Measurements from ENCODE around the gene WDR74.
"Not testable (repeated sequence)": the region's sequence is repeated elsewhere in the genome, so short reads cannot be mapped to it uniquely, and the experiment has no call there.

The WDR74 gene

DNA sequence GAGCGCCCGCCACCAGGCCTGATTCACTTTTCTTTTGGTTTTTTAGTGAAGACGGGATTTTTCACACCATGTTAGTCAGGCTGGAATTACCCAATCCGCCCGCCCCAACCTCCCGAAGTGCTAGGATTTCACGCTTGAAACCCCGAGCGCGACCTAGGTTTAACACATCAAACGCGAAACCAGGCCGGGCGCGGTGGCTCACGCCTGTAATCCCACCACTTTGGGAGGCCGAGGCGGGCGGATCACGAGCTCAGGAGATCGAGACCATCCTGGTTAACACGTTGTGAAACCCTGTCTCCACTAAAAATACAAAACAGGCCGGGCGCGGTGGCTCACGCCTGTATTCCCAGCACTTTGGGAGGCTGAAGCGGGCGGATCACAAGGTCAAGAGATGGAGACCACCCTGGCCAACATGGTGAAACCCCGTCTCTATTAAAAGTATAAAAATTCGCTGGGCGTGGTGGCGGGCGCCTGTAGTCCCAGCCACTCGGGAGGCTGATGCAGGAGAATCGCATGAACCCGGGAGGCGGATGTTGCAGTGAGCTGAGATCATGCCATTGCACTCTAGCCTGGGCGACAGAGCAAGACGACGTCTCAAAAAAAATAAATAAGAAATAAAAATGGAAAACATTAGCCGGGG lies 1.5 kb upstream of the WDR74 start:
- DNase-seq, result peak; percentile 23 to 80 (median 60)

DNA sequence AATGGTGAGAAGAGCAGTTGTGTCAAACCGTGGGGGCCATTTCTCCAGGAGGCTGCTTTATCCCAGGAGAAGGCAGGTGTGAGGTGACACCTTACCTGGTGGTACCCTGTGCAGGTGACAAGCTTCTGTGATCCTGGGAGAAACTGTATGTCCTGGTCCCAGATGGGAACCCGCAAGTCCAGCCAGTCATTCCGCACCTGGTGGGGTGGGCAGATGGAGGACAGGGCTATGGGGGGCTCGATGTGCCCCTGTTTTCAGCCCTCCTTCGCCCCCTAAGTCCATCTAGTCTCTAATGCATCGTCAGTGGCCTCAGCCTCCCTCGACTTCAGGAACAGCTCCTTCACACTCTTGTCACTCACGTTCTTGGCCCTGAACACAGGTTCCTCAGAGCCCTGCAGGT lies 4.1 kb downstream of the WDR74 start:
- DNase-seq, result no peak

DNA sequence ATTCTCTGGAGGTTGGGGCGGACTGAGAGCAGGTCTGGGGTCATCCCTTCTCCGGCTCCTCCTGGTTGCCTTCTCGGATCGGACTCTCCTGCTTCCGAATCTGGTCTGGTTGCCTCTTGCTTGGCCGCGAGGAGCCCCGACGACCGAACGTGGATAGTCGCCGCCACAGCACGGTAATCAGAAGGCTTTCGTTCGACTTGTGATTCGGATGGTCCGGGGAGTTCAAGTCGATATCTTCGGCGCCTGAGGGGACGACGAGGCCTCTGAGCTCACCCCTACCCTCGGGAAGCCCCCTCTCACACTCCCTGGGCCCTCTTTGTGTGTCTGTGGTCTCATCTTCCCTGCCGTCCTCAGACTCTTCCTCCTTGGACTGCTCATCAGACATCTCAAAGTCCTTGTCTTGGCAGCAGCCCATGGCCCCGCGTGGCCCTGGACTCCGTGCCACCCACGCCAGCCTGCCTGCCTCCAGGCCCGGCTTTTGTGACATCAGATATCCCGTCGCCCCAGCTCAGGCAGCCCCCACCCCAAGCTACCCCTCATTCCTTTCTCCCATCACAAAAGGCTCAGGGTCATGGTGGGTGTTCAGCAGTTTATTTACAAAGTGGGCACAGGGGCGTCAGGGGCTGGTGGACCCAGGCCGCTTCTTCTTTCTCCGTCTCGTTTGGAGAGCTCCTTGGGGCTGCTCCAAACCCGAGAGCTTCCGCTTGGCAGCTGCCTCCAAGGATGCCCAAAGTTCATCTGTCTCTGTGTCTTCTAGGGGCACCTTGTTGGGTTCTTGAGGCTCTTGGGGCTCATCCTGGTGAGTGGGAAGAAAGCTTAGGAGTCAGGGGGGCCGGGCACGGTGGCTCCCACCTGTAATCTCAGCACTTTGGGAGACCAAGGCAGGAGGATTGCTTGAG lies 6.8 kb downstream of the WDR74 start, which contains the start of gene TEX54:
Gene TEX54 (minus strand): TSS at position 506 of the 899 bp plus-strand sequence.
- no peak for DNase-seq

DNA sequence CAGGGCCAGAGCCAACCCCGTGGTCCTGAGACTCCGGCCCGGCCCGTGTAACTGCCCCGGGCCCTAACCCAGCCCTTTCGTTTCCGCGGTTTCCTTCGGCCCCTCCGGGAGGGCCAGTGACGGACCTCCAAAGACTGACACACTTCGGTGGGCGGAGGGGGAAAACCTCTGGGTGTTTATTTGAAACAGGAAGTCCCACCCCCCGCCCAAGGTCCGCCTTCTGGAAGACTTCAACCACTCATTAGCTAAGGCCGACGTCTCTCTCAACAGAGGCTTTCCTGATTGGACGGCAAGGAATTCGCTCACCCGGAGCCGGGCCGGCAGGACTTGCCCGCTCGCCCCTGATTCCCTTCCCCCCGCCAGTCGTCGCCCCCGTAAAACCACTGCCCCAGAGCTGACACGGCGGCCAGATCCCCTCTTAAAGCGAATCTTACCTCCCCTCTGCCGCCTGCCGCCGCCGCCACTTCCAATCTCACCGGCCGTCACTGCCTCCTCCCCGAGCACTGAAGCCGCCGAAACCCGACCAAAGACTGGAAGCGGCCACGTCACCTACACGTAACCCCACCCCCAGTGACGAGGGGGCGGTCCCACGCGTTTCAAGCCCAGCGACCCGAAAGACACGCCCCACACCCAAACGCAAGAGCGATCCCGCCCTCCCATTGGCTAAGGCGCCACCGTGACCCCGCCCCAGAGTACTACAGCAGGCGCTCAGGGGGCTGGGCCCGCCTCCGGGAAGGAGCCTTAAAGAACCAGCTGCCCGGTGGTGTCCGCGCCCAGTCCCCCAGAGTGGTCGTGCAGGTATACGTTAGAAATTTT lies 7.7 kb downstream of the WDR74 start, which contains the start of gene STX5:
Gene STX5 (minus strand): TSS at position 532 of the 816 bp plus-strand sequence. CDS start 808 bp downstream, outside the sequence.
- DNase-seq, result peak; percentile 99

DNA sequence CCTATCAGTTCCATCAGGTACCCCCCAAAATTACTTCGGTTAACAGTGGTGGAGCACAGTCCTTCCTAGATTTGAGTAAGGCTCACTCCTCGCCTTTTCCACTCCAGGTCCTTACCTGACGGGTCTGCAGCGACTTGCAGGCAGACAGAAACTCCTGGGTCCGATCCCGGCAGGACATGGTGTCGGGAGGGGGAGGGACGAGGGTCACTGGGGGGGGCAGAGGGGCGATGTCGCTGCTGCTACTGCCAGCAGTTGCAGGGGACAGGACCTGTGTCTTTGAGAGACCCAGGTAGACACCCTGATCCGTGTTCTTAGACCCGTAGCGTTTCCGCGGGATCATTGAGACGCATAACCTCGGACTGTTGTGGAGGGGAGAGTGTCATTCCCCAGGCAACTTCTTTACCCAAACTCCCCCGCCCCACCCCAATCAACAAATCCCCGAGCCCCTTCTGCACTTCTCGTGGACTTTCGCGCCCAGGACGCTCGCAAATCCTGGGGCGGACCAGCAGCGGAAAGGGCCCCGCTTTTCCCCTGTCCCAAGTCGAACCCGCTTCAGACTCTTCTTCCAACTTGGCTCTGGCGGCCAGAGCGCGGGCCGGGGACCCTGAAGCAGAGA lies 8.4 kb downstream of the WDR74 start:
- no peak for DNase-seq

DNA sequence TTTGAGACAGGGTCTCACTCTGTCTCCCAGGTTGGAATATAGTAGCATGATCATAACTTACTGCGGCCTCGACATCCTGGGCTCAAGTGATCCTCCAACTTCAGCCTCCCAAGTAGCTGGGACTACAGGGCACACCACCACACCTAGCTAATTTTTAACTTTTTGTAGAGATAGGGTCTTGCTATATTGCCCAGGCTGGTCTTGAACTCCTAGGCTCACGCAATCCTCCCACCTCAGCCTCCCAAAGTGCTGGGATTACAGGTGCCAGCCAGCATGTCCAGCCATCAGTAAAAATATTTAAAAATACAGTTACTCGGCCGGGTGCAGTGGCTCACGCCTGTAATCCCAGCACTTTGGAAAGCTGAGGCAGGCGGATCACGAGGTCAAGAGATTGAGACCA lies 11.3 kb downstream of the WDR74 start:
- not testable (repeated sequence) for DNase-seq

DNA sequence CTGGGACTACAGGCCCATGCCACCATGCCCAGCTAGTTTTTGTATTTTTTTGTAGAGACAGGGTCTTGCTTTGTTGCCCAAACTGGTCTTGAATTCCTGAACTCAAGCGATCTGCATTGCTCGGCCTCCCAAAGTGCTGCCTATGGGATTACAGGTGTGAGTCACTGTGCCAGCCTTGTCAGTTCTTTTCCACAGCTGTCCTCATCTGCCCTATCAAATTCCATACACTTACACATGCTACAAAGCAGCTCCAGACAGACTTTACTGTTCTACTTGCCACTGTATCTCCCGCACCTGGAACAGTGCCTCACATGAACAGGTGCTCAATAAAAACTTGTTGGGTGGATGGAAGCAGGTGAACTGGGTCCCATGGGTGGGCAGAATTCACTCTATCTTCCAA lies 15.7 kb downstream of the WDR74 start:
- no peak for DNase-seq

DNA sequence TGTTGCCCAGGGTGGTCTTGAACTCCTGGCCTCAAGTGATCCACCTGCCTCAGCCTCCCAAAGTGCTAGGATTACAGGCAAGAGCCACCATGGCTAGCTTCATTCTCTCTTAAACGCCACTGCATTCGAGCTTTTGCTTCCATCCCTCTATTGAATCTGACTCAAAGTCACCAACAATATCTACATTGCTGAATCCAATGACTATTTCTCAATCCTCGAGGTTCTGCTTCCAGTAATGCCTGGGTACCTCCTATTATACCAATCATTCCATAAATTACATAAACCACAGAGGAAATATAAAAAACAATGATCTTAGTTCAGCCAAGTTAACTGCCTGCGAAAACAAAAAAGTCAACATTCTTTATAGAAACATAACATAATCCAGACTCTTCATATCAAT lies 22.3 kb downstream of the WDR74 start:
- no peak for DNase-seq

DNA sequence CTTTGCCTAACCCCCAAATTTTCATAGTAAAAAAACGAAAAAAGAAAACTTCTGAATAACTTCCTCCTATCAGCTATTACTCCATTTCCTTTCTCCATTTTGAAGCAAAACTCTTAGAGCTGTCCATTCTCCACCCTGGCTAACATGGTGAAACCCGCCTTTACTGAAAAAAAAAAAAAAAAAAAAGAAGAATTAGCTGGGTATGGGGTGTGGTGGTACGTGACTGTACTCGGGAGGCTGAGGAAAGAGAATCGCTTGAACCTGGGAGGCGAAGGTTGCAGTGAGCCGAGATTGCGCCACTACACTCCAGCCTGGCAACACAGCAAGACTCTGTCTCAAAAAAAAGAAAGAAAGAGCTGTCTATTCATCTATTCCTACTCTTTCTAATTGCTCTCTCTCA lies 22.8 kb downstream of the WDR74 start:
- DNase-seq, result no peak

DNA sequence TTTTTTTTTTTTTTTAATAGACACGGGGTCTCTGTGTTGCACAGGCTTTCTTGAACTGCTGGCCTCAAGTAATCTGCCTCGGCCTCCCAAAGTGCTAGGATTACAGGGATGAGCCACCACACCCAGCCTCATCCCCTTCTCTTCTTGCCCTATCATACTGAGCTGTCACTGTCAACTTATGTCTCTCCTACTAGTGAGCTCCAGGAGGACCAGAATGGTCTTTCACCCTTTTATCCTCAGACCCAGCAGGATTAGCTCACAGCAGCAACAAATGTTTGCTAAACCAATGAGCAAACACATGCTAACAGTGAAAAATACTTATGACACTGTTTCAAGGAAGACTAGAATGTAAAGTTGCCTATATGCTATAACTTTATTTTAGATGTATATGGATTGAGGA lies 27.7 kb downstream of the WDR74 start:
- no peak for DNase-seq

DNA sequence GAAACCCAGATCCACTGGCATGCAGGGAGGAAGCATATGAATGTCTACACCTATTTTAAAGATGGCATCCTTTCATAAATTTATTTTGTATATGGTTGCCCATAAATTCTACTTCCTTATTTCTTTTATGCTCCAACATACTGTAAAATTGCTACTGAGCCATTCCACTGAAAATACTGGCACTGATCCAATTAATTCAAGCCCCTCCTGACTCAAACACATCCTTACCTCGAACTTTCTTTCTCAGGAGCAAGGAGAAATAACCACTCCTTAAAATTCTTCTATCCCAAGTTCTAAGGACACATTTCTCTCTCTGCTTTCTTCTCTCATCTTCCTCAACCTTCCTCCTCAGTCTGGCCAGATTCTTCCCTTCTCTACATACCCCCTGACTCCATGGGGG lies 28.6 kb downstream of the WDR74 start:
- DNase-seq, result no peak

DNA sequence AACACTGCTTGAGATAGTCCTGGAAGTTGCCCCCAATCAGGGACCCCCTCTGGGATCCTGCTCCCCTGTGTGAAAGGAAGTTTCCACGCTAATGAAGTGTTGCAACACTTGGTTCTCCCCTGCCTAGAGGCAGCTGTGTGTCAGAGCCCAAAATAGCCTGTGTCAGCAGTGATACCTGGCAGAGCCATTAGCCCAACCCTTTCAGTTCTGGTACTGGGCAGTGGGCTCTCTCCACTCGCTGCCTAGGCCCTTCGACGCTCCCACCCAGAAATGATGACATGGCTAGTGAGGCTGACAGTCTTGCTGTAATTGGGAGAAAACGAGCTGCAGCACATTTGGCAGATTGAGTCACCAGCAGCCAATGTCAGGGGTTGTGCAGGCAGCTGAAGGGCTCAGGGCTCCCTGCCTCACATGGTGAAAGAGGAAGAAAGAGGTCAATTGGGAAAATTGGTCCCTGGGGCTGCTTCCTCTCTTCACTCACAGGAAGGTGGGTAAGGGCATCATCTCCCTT lies 32.7 kb downstream of the WDR74 start:
- no peak for DNase-seq

DNA sequence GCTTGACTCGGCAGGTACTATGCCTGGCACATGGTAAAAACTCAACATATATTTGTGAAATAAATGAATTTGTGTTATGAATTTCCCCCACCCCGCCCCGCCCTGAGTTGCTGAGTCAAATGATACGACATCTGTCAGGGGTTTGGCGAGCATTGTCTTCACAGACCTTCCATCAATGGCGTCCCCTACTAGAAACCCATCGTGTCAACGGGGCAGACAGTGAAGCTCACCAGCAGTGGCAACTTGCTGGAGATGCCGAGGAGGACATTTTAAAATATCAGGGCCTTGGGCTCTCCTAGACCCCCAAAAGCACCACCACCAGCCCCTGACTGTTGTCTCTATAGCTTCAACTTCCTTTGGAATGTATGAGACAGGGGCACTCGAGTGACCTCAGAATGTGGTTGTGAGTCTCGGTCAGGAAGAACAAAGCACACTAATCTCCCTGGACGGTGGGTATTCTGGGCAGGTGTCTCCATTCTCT lies 33.4 kb downstream of the WDR74 start:
- peak in 2 of 4 experiments; percentile 10 to 15 for DNase-seq

DNA sequence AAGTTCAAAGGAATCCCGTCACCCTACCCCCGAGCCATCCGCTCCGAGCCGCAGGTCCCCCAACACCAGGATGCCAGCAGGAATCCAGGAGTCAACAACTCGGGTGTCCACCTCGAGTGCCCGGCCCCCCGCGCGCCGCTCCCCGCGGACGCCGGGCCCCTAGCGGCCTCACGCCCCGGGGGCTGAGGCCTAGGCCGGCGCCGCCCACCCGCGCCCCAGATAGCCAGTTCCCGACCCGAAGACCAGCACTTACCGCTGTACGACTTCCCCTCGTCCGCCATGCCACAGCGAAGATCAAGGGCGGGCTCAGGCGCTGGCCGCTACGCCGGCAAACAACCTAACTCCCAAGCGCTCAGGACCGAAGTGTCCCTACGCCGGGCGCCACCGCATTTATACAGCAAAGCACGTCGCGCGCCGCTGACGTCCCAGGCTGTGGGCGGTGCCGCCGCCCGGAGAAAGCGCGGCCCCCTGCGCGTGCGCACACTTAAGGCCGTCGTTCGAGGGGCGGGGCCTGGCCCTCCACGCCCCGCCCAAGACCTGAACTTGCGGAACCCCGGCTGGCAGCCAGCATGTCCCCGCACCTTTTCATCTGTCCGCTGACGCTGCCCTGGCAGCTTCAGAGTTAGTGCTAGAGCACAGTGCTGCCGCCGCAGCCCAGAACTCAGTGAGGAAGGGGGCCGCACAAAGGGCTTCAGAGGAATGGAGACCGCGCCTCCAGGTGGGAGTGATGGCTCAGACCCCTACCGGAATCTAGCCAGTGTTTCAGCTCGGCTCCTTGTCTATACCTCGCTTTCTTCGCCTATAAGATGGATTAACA lies 34.1 kb downstream of the WDR74 start, which contains the start of gene NXF1:
Gene NXF1 (minus strand): TSS at position 365 of the 817 bp plus-strand sequence. CDS start 84 bp downstream, at position 281.
- peak; percentile 91 to 97 (median 93) for DNase-seq

DNA sequence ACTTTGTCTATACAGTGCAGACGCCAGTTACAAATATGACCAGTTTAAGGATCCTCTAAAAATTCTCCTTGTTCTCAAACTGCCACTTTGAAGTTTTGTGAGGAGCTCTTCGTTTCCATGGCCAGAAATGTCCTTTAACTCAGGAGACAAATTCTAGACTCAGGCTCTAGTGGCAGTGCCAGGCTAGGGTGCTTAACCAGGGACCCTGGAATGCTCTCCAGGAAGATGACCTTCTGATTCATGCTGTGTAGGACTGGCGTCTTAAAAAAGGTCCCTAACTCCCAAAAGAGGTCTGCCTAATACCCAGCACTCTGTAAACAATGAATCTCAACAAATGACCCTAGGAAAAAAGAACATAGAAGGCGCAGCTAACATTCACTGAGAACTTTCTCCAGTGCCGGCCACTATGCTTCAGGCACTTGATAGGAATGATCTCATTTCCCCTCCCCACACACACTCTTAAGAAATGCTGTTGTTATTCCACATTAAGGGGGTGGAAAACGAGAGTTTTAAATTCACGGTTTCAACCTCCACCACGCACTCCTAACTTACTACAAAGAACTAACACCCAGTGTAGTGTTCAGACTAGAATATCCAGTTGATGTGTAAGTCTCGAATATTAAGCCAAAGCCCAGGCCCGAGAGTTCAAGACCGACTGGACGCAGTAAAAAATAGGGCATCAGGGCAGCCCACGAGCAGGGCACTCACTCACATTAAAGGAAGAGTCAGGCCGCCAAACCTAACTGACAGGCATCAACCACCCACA lies 34.9 kb downstream of the WDR74 start:
- DNase-seq, result no peak

DNA sequence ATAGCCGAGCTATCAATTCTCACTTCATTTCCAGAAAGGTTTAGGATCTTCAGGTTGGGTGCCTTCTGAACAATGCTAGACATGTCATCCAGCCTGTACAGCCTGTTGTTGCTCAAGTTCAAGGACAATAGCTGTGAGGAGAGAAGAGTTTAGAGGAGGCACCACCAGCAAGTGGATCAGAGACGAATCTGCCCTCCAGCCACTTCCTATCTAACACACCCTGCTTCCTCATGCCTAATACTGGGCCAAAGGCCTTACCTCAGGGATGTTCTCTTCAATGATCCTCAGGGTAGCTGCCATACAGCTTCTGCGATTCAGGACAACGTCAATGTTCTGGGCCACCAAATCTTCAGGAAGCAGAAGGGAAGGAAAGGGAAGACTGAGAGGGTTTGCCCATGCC lies 38.3 kb downstream of the WDR74 start:
- DNase-seq, result no peak

DNA sequence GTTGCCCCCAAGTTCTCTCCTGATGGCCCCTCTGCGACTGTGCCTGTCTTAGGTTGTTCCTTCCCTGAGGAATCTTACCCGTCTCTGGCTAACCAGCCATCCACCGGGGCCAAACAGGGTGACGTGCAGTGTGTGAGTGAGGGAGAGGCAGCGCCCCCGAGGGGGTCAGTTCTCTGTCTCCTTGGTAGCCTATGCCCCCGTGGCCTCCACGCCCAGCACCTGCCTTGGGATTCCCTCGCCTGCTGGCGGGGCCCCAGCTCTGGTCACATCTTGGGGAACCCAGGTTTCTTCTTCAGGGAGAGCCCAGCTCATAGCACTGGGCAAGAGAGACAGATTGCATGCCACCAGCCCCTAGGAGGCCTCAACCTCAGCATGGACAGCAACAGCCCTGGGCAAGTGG lies 39.9 kb downstream of the WDR74 start:
- no peak for DNase-seq

DNA sequence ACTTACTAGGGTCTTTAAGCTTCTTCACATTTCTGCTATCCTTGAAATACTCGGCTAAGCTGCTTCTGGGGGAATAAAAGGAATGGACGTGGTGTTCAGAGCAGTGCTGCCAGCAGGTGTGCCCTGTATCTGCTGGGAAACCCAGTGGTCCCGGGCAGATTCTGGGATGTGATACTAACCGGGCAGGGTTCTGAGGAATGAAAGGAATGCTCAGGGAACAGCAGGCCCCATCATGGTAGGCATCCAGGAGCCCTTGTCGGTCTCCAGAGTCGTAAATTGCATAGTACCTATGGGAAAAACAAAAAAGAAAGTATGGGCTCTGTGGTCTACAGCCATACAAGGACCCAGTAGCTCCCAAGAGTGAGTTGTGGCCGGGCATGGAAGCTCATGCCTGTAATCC lies 43.1 kb downstream of the WDR74 start:
- DNase-seq, result no peak

DNA sequence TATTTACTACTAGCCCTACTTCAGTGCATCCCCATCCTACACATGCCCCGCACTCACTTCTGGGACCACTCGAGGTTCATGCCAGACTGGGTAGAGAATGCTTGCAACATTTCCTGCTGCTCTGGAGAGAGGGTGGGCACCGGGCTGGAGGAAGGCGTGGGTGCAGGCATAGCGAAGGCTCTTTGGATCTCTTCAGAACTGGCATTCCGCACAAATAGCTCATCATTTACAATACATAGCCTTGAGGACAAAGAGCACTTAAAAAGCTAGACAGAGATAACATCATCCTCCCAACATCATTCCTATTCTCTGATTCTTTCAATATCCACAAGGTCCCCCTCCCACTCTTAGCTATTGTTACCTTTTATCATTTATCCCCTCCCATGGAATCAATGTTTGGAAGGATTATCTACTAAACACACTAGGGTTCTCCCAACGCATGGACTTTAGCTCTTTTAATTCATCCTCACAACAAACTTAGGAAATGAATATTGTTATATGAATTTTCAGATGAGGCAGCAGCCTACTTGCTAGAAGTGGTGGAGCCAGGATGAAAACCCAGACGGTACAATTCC lies 45.1 kb downstream of the WDR74 start:
- DNase-seq, result no peak

DNA sequence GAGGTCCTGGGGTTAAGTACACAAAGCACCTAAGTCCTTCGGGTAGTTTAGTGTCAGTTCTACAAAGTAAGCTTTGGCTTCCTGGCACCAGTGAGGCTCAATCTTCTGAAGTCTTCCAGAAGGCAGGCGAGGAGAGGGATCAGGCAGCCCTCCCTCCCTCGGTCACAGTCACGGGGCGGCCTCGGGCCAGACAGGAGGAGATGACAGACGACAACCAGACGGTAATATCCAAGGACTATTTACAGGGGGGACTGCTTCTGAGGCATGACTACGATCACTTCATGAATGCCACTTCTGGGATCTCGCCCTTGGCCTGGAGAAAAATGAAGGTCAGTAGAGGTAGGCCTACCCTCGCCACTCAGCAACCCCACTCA lies 47.2 kb downstream of the WDR74 start:
- no peak for DNase-seq
